Umbilical cord (tissue), 2 donors: ENCODE measurements around the gene GAGE12J. TPM values are rescaled to one million over a fixed set of nuclear protein-coding genes. Genes with fewer than 3 reads are reported as not detected.
"Not testable (repeated sequence)": the region's sequence is repeated elsewhere in the genome, so short reads cannot be mapped to it uniquely, and the experiment has no call there.

Experiments used
- DNase-seq: peaks from one replicate; pipeline ENCODE4 v3.0.0-alpha.2; 2015; ENCODE audit warnings: low spot score
- total RNA-seq: library from RNA; depleted of rRNA; stranded (reverse); fragments of >200 nt; gene quantifications from one replicate; pipeline ENCODE4 v1.2.3, GENCODE V29; 2014; ENCODE audit warnings: low replicate concordance; ENCODE audit not compliant: insufficient read depth

The GAGE12J gene
- total RNA-seq, 1 donor from 2014 or later: not detected

- DNase-seq: no peak
These were observed 11.5 kb upstream of the GAGE12J start for GRCh38 chrX:49310371-49310770.

GRCh38 chrX:49312176-49312575 lies 9.7 kb upstream of the GAGE12J start:
- no peak for DNase-seq

- DNase-seq: no peak
These were observed 5.8 kb upstream of the GAGE12J start for GRCh38 chrX:49316085-49316484.

GRCh38 chrX:49322266-49322665 lies 429 bp downstream of the GAGE12J start:
- not testable (repeated sequence) for DNase-seq

- not testable (repeated sequence) for DNase-seq
These were observed 1.9 kb downstream of the GAGE12J start for GRCh38 chrX:49323735-49324134.

GRCh38 chrX:49330421-49330820 lies 8.6 kb downstream of the GAGE12J start:
- not testable (repeated sequence) for DNase-seq

- not testable (repeated sequence) for DNase-seq
These were observed 9.4 kb downstream of the GAGE12J start, which contains the start of gene GAGE13 for GRCh38 chrX:49331282-49331681. Gene GAGE13 (plus strand): TSS chrX:49331582. CDS start chrX:49332738, 1,156 bp downstream.

GRCh38 chrX:49331841-49332240 lies 10.0 kb downstream of the GAGE12J start:
- not testable (repeated sequence) for DNase-seq

- DNase-seq: not testable (repeated sequence)
These were observed 19.6 kb downstream of the GAGE12J start for GRCh38 chrX:49341449-49341848.

- not testable (repeated sequence) for DNase-seq
These were observed 22.8 kb downstream of the GAGE12J start for GRCh38 chrX:49344496-49345175.

- DNase-seq: not testable (repeated sequence)
These were observed 23.6 kb downstream of the GAGE12J start for GRCh38 chrX:49345402-49345801.

- not testable (repeated sequence) for DNase-seq
These were observed 24.3 kb downstream of the GAGE12J start for GRCh38 chrX:49346150-49346549.

Other genes with a start within 250 kb of the GAGE12J start
- 9.4 TPM for gene PRAF2, start 248.0 kb upstream of the GAGE12J start, total RNA-seq
- 13.5 TPM for gene WDR45, start 242.2 kb upstream of the GAGE12J start, total RNA-seq
- gene GPKOW, start 198.3 kb upstream of the GAGE12J start, total RNA-seq: 11.8 TPM
- gene MAGIX, start 159.3 kb upstream of the GAGE12J start, total RNA-seq: 0.24 TPM
- gene PLP2, start 150.1 kb upstream of the GAGE12J start, total RNA-seq: 28.9 TPM
- 20.2 TPM for gene PRICKLE3, start 135.7 kb upstream of the GAGE12J start, total RNA-seq
- gene SYP, start 121.8 kb upstream of the GAGE12J start, total RNA-seq: 0.24 TPM
- not detected for gene CACNA1F, start 88.7 kb upstream of the GAGE12J start, total RNA-seq
- gene CCDC22, start 86.6 kb upstream of the GAGE12J start, total RNA-seq: 4.1 TPM
- not detected for gene FOXP3, start 57.3 kb upstream of the GAGE12J start, total RNA-seq
- 3.9 TPM for gene PPP1R3F, start 52.2 kb upstream of the GAGE12J start, total RNA-seq
- not detected for gene GAGE10, start 18.4 kb upstream of the GAGE12J start, total RNA-seq
- not detected for gene GAGE13, start 9.5 kb downstream of the GAGE12J start, total RNA-seq
- not detected for gene GAGE12C, start 210.1 kb downstream of the GAGE12J start, total RNA-seq
- gene GAGE12D, start 219.7 kb downstream of the GAGE12J start, total RNA-seq: not detected
- not detected for gene GAGE12E, start 229.3 kb downstream of the GAGE12J start, total RNA-seq
- gene GAGE12F, start 238.8 kb downstream of the GAGE12J start, total RNA-seq: not detected
- not detected for gene GAGE12G, start 248.4 kb downstream of the GAGE12J start, total RNA-seq